Choroid plexus epithelial cell (primary cell): ENCODE data around the gene LAMC1.

Experiments used
- DNase-seq: peaks from one replicate; pipeline ENCODE4 v3.0.0-alpha.2; 2010; ENCODE audit warnings: low read depth
- H3K4me3 ChIP-seq: 2 replicates; pipeline ENCODE4 v1.5.1; 2011; ENCODE audit warnings: low read depth, mild to moderate bottlenecking, control low read depth, low read length, moderate library complexity
- CTCF ChIP-seq: conservative IDR thresholded peaks from 2 replicates; pipeline ENCODE4 v1.5.1; 2011; ENCODE audit warnings: low read depth, mild to moderate bottlenecking, control low read depth, inconsistent platforms, low read length, moderate library complexity

The LAMC1 gene

GRCh38 chr1:183165456-183165855, 142.2 kb downstream of the LAMC1 start:
- no peak for TF ChIP-seq CTCF
- H3K4me3 ChIP-seq = no peak overlapping the region
- no peak for DNase-seq

- no peak for TF ChIP-seq CTCF
- DNase-seq = no peak
- H3K4me3 ChIP-seq = no peak overlapping the region
Observed at GRCh38 chr1:183166454-183166853, 143.2 kb downstream of the LAMC1 start.

DNA sequence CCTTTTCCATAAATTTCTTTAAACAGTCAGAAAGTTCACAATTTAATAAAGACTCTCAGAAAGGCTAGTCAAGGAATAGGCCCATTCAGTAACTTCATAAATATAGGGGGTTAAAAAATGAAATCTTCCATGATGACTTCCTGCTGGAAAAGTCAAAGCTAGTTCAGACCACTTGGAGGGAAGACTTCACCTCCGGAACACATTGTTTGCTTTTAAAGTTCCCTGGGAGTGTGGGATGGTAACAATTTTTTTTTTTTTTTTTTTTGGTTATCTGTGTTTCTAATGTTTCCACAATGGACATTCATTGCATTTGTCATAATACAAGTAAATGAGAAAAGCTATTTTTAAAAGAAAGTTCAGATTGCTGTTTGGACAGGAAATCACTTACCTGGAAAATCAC, 144.5 kb downstream of the LAMC1 start:
- no peak for DNase-seq
- no peak for TF ChIP-seq CTCF
- H3K4me3 ChIP-seq = no peak overlapping the region

- no peak overlapping the region for H3K4me3 ChIP-seq
- DNase-seq = no peak
- TF ChIP-seq CTCF = no peak
Observed at GRCh38 chr1:183168308-183168707, 145.1 kb downstream of the LAMC1 start.

DNA sequence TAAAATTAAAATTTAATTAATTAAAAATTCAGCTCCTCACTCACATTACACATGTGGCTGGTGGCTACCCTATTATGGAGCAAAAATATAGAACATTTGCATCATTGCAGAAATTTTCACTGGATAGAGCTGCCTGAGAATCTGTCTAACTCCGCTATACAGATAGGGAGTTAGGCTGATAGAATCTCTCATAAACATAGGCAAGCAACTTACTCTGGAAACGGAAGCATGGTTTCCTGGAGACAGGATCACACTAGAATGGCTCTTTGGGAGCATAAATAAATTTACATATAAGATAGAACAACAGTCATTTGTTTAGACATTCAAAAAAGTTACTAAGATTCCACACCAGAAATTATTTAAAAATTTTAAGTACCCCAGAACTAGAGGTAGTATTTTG, 150.6 kb downstream of the LAMC1 start:
- TF ChIP-seq CTCF = no peak
- no peak for DNase-seq
- H3K4me3 ChIP-seq = no peak overlapping the region

DNA sequence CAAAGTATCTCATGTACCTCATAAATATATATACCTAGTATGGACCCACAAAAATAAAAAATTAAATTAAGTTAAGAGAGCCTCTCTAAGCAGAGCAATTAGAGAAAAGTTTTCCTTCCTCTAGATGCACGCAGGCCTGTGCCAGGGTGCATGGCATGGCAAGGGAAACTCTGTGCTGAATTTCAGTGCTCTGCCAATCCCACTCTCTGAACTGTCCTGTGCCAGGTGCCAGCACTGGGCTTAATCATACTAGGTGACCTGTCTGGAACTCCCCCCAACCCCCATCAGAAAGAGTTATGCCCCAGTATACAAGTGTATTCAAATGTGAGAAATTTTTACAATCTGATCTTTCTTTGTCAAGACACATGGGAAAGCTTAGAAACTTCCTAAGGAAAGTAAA, 152.4 kb downstream of the LAMC1 start:
- TF ChIP-seq CTCF = no peak
- no peak for DNase-seq

GRCh38 chr1:183178545-183178944, 155.3 kb downstream of the LAMC1 start:
- TF ChIP-seq CTCF = no peak
- H3K4me3 ChIP-seq = no peak overlapping the region
- peak; percentile 33 for DNase-seq

More for the DNA sequence above, 152.4 kb downstream of the LAMC1 start:
- H3K4me3 ChIP-seq = no peak overlapping the region
